MCF 10A (cell line): Measurements from ENCODE around the gene TBCD. TPM values are rescaled to one million over a fixed set of nuclear protein-coding genes. Genes with fewer than 3 reads are reported as not detected.

Experiments used
- BruUV-seq: library from RNA; stranded (reverse); fragments of 400-500 nt; replicated peaks from 2 replicates; lab custom pipeline; 2021; lab: Mats Ljungman, UMichigan
- CTCF ChIA-PET: fragments of 300-600 bp; sonication (Branson Sonifier 250); formaldehyde crosslinking; extraction: SDS; loops from one replicate; lab custom pipeline; 2021; ENCODE audit warnings: antibody characterized with exemption, inconsistent platforms; lab: Yijun Ruan, JAX
- POLR2A ChIA-PET: fragments of 300-600, 350-650 bp; sonication (Branson Sonifier 250); formaldehyde crosslinking; extraction: SDS; loops from one replicate; lab custom pipeline; 2020; ENCODE audit warnings: antibody characterized with exemption, inconsistent platforms; lab: Yijun Ruan, JAX
- DNase-seq: peaks from one replicate; pipeline ENCODE4 v3.0.0-alpha.2; 2018; ENCODE audit not compliant: unreplicated experiment
- H3K27ac Mint-ChIP-seq: one replicate; pipeline ENCODE4 v1.8.0; 2022; ENCODE audit warnings: mild to moderate bottlenecking, low read depth, mixed read lengths; ENCODE audit not compliant: unreplicated experiment
- H3K27me3 Mint-ChIP-seq: one replicate; pipeline ENCODE4 v1.8.0; 2022; ENCODE audit warnings: mixed read lengths; ENCODE audit not compliant: insufficient read depth, unreplicated experiment
- H3K36me3 Mint-ChIP-seq: one replicate; pipeline ENCODE4 v1.8.0; 2022; ENCODE audit warnings: mild to moderate bottlenecking, moderate library complexity, mixed read lengths; ENCODE audit not compliant: insufficient read depth, unreplicated experiment
- H3K4me1 Mint-ChIP-seq: one replicate; pipeline ENCODE4 v1.8.0; 2022; ENCODE audit warnings: mixed read lengths; ENCODE audit not compliant: insufficient read depth, unreplicated experiment
- H3K4me3 Mint-ChIP-seq: one replicate; pipeline ENCODE4 v1.8.0; 2022; ENCODE audit warnings: mild to moderate bottlenecking, moderate library complexity, mixed read lengths; ENCODE audit not compliant: unreplicated experiment
- H3K9me3 Mint-ChIP-seq: one replicate; pipeline ENCODE4 v1.8.0; 2022; ENCODE audit warnings: mixed read lengths; ENCODE audit not compliant: unreplicated experiment
- intact Hi-C: fragments of 100-400 bp; cut with micrococcal nuclease; formaldehyde crosslinking; loops from 2 replicates; pipeline ENCODE4 v1.14.1; 2022
- total RNA-seq: library from RNA; stranded (reverse); gene quantifications from 2 replicates; pipeline ENCODE4 v1.2.3, GENCODE V29; 2022
- TF ChIP-seq, protein P1 (sequence below): fragments of 200-600 bp; IDR thresholded peaks from one replicate; pipeline ENCODE4 v1.8.0; 2022; ENCODE audit warnings: antibody characterized with exemption, mild to moderate bottlenecking; ENCODE audit not compliant: unreplicated experiment

TBCD gene
- total RNA-seq, 1 experiment from 2014 or later, result 76.2 TPM

DNA sequence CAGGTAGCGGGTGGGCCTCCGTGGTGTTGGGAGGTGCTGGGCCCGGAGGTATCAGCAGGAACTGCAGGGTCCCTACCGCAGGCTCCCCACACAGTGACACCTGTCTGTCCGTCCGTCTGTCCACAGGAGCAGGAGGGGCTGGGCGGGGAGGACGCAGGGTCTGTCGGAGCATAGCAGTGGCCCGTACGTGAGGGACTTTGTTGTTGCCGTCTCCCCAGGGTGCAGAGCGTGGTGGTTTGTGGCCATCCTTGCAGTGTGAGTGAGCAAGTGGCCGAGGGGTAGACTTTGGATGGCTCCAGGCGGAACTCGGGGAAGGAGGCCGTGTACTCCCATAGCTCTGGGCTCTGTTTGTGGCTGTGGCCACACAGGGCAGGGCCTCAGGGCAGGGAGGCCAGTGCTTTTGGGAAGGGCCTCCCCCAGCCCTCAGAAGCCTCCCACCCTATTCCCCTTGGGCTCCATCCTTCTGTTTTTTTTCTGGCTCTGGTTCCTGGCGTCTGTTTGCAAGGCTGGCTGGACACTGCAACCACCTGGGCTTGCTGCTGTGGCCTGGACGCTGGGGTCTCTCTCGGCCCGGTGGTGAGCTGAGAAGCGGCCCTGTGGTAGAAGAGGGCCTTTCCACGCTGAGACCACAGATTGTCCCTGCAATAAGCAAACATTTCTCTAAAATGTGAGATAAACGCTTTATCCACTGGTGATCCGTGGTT, 128.9 kb downstream of the TBCD start:
- CTCF ChIA-PET, result interaction anchor here (1.1 kb wide), 1 partner anchor 33 kb away, joined by 3 read pairs; no protein-coding TSS in a partner anchor
- peaks cover 16% of the 10 kb centered on the region for H3K36me3 Mint-ChIP-seq
- H3K27me3 Mint-ChIP-seq, result no peaks in the 10 kb centered on the region
- H3K4me3 Mint-ChIP-seq, result no peak overlapping the region
- no TSS peak for BruUV-seq
- H3K27ac Mint-ChIP-seq, result no peak overlapping the region
- peaks cover 17% of the 10 kb centered on the region for H3K4me1 Mint-ChIP-seq
- H3K9me3 Mint-ChIP-seq, result no peaks in the 10 kb centered on the region
- intact Hi-C loops, result no loop called here
- TF ChIP-seq, protein P1, sequence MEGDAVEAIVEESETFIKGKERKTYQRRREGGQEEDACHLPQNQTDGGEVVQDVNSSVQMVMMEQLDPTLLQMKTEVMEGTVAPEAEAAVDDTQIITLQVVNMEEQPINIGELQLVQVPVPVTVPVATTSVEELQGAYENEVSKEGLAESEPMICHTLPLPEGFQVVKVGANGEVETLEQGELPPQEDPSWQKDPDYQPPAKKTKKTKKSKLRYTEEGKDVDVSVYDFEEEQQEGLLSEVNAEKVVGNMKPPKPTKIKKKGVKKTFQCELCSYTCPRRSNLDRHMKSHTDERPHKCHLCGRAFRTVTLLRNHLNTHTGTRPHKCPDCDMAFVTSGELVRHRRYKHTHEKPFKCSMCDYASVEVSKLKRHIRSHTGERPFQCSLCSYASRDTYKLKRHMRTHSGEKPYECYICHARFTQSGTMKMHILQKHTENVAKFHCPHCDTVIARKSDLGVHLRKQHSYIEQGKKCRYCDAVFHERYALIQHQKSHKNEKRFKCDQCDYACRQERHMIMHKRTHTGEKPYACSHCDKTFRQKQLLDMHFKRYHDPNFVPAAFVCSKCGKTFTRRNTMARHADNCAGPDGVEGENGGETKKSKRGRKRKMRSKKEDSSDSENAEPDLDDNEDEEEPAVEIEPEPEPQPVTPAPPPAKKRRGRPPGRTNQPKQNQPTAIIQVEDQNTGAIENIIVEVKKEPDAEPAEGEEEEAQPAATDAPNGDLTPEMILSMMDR, result no peak
- POLR2A ChIA-PET, result no interaction called here
- DNase-seq, result no peak

DNA sequence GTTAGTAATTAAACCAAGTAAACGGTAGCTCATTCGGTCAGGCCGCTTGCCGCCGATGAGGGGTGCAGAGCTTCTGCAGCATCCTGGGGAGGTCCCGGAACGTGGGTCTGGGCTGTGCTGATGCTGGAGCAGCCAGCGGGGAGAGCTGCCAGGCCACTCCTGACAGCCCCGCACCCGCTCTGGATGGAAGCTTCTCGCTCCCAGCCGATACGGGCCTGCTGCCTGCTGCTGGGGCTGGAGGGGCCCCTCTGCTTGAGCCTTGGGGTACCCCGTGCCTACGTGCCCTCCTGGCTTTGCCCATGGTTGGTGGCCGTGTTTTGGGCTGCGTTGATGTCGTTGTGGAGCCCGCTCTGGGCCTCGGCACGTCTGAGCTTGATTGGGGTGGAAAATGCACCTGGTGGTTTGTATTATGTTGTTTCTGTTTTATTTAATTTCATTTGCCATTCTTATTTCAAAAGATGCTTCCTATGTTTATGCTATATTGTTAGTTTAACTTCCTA, 129.5 kb downstream of the TBCD start:
- H3K9me3 Mint-ChIP-seq, result no peaks in the 10 kb centered on the region
- no TSS peak for BruUV-seq
- POLR2A ChIA-PET, result no interaction called here
- intact Hi-C loops, result no loop called here
- peaks cover 11% of the 10 kb centered on the region for H3K36me3 Mint-ChIP-seq
- no peak for DNase-seq
- H3K27me3 Mint-ChIP-seq, result no peaks in the 10 kb centered on the region
- H3K27ac Mint-ChIP-seq, result no peak overlapping the region
- CTCF ChIA-PET, result interaction anchor here (0.6 to 1.1 kb wide), 2 partner anchors 32 to 113 kb away, joined by 3 read pairs; no protein-coding TSS in a partner anchor
- no peak overlapping the region for H3K4me3 Mint-ChIP-seq
- TF ChIP-seq, protein P1, result no peak
- peaks cover 17% of the 10 kb centered on the region for H3K4me1 Mint-ChIP-seq

GRCh38 chr17:82881900-82882714, 130.2 kb downstream of the TBCD start:
- CTCF ChIA-PET, result interaction anchor here (0.6 to 1.1 kb wide), 2 partner anchors 32 to 113 kb away, joined by 3 read pairs; no protein-coding TSS in a partner anchor
- Mint-ChIP-seq H3K4me3 (no peak overlapping the region), H3K9me3 (no peaks in the 10 kb centered on the region), H3K4me1 (peaks cover 12% of the 10 kb centered on the region), H3K27me3 (no peaks in the 10 kb centered on the region), H3K27ac (no peak overlapping the region), H3K36me3 (peaks cover 12% of the 10 kb centered on the region)
- no peak for DNase-seq
- POLR2A ChIA-PET, result no interaction called here
- no TSS peak for BruUV-seq
- intact Hi-C loops, result no loop called here
- TF ChIP-seq, protein P1, result no peak
